GM06990 (cell line): ENCODE data around the gene NECTIN4.

Experiments used
- DNase-seq: peaks from one replicate; pipeline ENCODE4 v3.0.0-alpha.2; 2011; ENCODE audit not compliant: insufficient read length; ENCODE audit errors: extremely low read depth
- H3K27me3 ChIP-seq: replicated peaks from 2 replicates; pipeline ENCODE4 v1.6.0; 2011; ENCODE audit warnings: low read length; ENCODE audit not compliant: control insufficient read depth, insufficient read depth
- H3K36me3 ChIP-seq: 2 replicates; pipeline ENCODE4 v1.5.1; 2011; ENCODE audit warnings: low read length; ENCODE audit not compliant: control insufficient read depth, insufficient read depth
- H3K4me3 ChIP-seq: replicated peaks from 2 replicates; pipeline ENCODE4 v1.5.1; 2011; ENCODE audit warnings: low read depth, mild to moderate bottlenecking, control low read depth, low read length
- CTCF ChIP-seq: IDR thresholded peaks from 2 replicates; pipeline ENCODE4 v1.5.1; 2011; ENCODE audit warnings: low read length, control low read depth, mild to moderate bottlenecking, inconsistent platforms; ENCODE audit not compliant: insufficient read depth, poor library complexity, severe bottlenecking

Gene NECTIN4

GRCh38 chr1:161095230-161095629 lies 5.9 kb upstream of the NECTIN4 start:
- TF ChIP-seq CTCF: no peak
- H3K4me3 ChIP-seq: no peak overlapping the region
- H3K36me3 ChIP-seq: peaks cover 4% of the 10 kb centered on the region

GRCh38 chr1:161094481-161094880 lies 5.1 kb upstream of the NECTIN4 start:
- TF ChIP-seq CTCF: no peak
- no peak for DNase-seq
- Histone ChIP-seq H3K36me3 (no peaks in the 10 kb centered on the region), H3K27me3 (no peaks in the 10 kb centered on the region), H3K4me3 (no peak overlapping the region)

More at GRCh38 chr1:161095230-161095629, 5.9 kb upstream of the NECTIN4 start:
- no peaks in the 10 kb centered on the region for H3K27me3 ChIP-seq
- no peak for DNase-seq

GRCh38 chr1:161092621-161093028 lies 3.3 kb upstream of the NECTIN4 start:
- H3K36me3 ChIP-seq: no peaks in the 10 kb centered on the region
- no peak overlapping the region for H3K4me3 ChIP-seq
- DNase-seq: no peak
- TF ChIP-seq CTCF: no peak
- H3K27me3 ChIP-seq: no peaks in the 10 kb centered on the region

GRCh38 chr1:161091796-161092507 lies 2.6 kb upstream of the NECTIN4 start:
- TF ChIP-seq CTCF: no peak
- DNase-seq: no peak

GRCh38 chr1:161091093-161091492 lies 1.7 kb upstream of the NECTIN4 start:
- no peaks in the 10 kb centered on the region for H3K27me3 ChIP-seq
- TF ChIP-seq CTCF: no peak
- DNase-seq: no peak
- H3K4me3 ChIP-seq: no peak overlapping the region
- H3K36me3 ChIP-seq: no peaks in the 10 kb centered on the region

More at GRCh38 chr1:161091796-161092507, 2.6 kb upstream of the NECTIN4 start:
- H3K27me3 ChIP-seq: no peaks in the 10 kb centered on the region
- no peaks in the 10 kb centered on the region for H3K36me3 ChIP-seq
- H3K4me3 ChIP-seq: no peak overlapping the region
